ENCODE data around the gene ZNF829. TPM values are rescaled to one million over a fixed set of nuclear protein-coding genes. Genes with fewer than 3 reads are reported as not detected.

The ZNF829 gene
- total RNA-seq, 1 experiment from 2014 or later, result 5.4 TPM

Other genes with a start within 250 kb of the ZNF829 start
- gene ZNF461, start 249.5 kb downstream of the ZNF829 start, total RNA-seq (2014; rRNA removed; shearing (Covaris generic)), result 13.4 and 14.6 TPM in 2 replicates
- 7.7 and 9.3 TPM in 2 replicates for gene ZNF567, start 228.7 kb downstream of the ZNF829 start, total RNA-seq (2014; rRNA removed; shearing (Covaris generic))
- gene ZNF850, start 143.5 kb downstream of the ZNF829 start, total RNA-seq (2014; rRNA removed; shearing (Covaris generic)), result 6.1 and 8.4 TPM in 2 replicates
- gene ZNF790, start 77.9 kb downstream of the ZNF829 start, total RNA-seq (2014; rRNA removed; shearing (Covaris generic)), result 0.12 and 0.57 TPM in 2 replicates
- gene ZNF345, start 65.4 kb downstream of the ZNF829 start, total RNA-seq (2014; rRNA removed; shearing (Covaris generic)), result 4.0 and 4.3 TPM in 2 replicates
- 8.2 and 10.0 TPM in 2 replicates for gene ZNF568, start within 50 bp of the ZNF829 start, total RNA-seq (2014; rRNA removed; shearing (Covaris generic))
- gene ZNF420, start 162.1 kb upstream of the ZNF829 start, total RNA-seq (2014; rRNA removed; shearing (Covaris generic)), result 10.2 and 12.0 TPM in 2 replicates

All from A172 (cell line).